Fibroblast of the conjunctiva (primary cell): ENCODE measurements around the gene FCHSD1.

Experiments
- DNase-seq: peaks from one replicate; pipeline ENCODE4 v3.0.0-alpha.2; 2010; ENCODE audit warnings: low read depth

Gene FCHSD1

DNA sequence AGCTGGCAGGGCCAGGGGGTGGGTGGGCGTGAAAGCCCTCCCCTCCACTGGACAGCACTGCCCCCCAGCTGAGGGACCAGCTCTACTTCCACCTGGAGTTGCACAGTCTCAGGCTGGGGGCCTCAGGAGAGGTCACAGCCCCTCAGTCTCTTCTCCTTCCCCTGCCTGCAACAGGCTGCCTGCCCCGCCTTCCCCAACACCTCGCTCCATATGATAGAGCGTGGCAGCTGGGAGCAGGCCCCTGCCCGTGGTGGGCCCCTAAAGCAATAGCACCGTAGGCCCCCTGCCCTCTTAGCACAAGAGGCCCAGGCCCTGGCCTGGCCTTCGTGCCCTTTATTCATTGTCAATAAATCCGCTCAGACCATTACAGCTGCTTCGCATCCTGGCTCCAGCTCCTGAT lies 10.5 kb downstream of the FCHSD1 start:
- no peak for DNase-seq

GRCh38 chr5:141640051-141640415 lies 11.2 kb downstream of the FCHSD1 start:
- no peak for DNase-seq

DNA sequence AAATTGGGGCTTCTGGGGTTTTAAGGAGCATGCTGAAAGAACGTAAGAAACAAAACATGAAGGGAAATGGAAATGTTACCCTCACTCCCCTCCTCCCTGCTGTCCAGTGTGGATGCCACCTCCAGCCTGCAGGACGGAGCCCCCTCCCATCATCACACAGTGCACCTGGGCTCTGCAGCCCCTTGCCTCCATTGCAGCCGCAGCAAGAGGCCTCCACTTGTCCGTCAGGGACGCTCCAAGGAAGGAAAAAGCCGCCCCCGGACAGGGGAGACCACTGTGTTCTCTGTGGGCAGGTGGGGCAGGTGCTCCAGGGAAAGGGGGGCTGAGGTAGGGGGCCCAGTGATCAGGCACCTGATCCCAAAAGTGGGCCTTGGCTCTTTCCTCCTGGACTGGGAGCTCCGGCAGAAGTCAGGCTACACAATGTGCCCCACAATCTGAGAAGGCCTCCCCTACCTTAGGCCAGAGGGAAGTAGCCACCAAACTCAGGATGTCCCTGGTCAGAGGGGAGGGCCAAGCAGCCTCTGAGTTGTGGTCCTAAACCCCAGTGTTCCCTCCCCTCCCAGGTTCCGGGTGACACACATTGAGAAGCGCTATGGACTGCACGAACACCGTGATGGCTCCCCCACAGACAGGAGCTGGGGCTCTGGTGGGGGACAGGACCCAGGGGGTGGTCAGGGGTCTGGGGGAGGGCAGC lies 11.7 kb downstream of the FCHSD1 start:
- DNase-seq: no peak

GRCh38 chr5:141638771-141639170 lies 12.4 kb downstream of the FCHSD1 start:
- no peak for DNase-seq

- DNase-seq: no peak
These were observed 13.3 kb downstream of the FCHSD1 start for GRCh38 chr5:141637767-141638419.

GRCh38 chr5:141637123-141637766 lies 14.0 kb downstream of the FCHSD1 start:
- no peak for DNase-seq

- DNase-seq: peak; percentile 78
These were observed 14.7 kb downstream of the FCHSD1 start, which contains the start of the genes HDAC3 and RELL2 for GRCh38 chr5:141636413-141637122. TSS of gene HDAC3 (minus strand) at chr5:141636849. CDS start at chr5:141636790, 59 bp downstream. TSS of gene RELL2 (plus strand) at chr5:141636997. CDS start at chr5:141638226, 1,229 bp downstream.

- DNase-seq: no peak
These were observed 15.2 kb downstream of the FCHSD1 start for GRCh38 chr5:141636106-141636412.

DNA sequence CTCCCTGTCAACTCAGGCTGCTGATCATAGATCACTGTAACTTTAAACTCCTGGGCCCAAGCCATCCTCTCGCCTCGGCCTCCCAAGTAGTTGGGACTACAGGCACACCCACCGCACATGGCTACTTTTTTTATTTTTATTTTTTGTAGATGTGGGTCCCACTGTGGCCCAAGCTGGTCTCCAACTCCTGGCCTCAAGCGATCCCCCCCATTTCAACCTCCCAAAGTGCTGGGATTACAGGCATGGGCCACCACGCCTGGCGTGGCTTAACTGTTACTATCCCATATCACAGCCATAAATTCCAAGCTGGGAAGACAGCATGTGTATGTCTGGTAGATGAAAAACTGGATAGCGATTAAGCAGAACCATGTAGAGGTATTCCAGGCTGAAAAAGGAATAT lies 15.6 kb downstream of the FCHSD1 start:
- no peak for DNase-seq

DNA sequence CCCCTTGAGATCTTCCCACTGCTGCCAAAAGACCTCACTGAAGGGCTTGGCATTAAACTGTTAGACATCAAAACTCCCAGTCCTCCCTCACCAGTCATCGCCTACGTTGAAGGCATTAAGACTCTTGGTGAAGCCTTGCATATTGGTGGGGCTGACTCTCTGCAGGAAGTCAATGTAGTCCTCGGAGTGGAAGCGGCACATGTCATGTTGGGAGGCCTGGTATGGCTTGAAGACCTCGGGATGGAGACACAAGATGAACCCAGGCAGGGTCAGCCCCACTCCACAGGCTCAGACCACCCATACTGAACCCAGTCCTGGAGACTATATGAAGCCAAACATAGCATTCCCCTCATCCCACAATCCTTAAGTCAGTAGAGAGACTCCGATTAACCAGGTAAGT lies 16.5 kb downstream of the FCHSD1 start:
- no peak for DNase-seq

- no peak for DNase-seq
These were observed 17.2 kb downstream of the FCHSD1 start for GRCh38 chr5:141633871-141634561.

GRCh38 chr5:141632650-141633049 lies 18.6 kb downstream of the FCHSD1 start:
- DNase-seq: no peak

DNA sequence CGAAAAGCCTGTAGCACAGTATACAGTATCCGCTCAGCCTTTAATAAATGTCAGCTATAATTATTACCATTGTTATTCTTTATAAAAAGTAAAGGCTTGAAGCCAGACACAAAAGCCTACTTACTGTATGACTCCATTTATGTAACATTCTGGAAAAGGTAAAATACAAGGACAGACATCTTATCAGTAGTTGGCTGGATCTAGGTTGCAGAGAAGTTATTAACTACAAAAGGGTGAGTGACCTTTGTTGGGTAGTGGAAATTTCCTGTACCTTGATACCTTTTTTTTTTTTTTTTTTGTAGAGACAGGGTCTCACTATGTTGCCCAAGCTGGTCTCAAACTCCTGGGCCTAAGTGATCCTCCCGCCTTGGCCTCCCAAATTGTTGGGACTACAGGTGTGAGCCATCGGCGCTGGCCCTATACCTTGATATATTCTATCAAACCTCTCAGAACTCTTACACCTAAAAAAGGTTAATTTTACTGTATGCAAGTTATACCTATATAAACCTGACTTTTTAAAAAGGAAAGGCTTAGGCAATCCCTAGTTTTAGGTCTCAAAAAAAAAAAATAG lies 20.6 kb downstream of the FCHSD1 start:
- DNase-seq: no peak

- DNase-seq: no peak
These were observed 22.9 kb downstream of the FCHSD1 start for GRCh38 chr5:141628175-141628788.

- no peak for DNase-seq
These were observed 27.6 kb downstream of the FCHSD1 start for GRCh38 chr5:141623611-141624010.

DNA sequence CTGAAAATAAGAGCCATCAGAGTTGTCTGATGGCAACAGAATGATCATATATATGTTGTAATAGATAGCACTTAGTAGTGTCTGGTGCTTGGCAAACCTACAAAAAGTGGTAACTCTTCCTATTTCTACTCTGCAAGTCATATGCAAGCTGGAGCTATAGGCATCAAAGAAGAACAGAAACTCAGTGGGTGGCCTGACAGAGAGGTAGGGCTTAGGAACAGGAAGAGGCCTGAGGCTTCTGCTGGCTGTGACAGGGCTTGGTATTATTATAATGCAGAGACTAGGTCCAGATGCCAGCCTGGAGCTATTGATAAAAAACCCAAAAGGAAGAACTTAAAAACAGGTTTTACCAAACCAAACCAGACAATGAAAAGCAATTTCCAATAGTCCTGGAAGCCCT lies 28.0 kb downstream of the FCHSD1 start:
- DNase-seq: no peak

- DNase-seq: peak; percentile 94
These were observed 32.2 kb downstream of the FCHSD1 start, which contains the start of gene DIAPH1 for GRCh38 chr5:141618804-141619554. TSS of gene DIAPH1 (minus strand) at chr5:141619000. CDS start at chr5:141618914, 86 bp downstream.

- no peak for DNase-seq
These were observed 33.0 kb downstream of the FCHSD1 start for GRCh38 chr5:141618030-141618803.

DNA sequence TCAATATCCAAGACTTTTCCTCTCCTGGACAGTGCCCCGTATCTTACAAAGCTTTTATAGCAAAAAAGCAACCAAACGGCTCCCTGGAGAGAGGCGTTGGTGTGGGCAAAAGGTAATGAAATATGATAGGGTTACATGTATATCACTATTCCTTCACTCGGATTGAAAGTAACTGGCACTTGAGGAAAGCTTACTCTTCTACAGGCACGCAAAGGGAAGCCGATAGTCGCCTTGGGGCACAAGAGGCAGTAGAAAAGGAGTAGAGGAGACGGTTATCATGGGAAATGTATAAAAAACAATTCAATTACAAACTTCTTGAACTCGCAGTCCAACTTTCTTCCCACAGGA lies 33.6 kb downstream of the FCHSD1 start:
- no peak for DNase-seq

DNA sequence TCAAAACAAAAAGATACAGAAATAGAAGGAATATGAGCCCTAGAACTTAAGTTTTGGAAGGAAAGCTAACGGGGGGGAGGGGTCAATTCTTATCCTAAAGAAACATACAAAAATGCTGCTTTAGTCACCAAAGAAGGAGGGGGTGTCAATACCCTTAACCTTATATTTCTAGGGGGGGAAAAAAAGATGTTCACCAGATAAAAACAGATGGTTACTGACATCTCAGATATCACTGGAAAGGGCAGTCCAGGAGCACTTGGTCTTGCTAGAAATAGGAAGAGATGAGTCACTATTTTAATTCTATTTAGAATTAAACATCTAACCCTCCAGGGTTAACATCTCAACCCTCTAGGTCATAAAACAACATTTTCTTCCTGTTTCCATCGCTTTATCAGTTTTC lies 34.1 kb downstream of the FCHSD1 start:
- DNase-seq: no peak
